HG03457 (cell line): ENCODE results near the gene TRPV3.
"Not testable (repeated sequence)": the region's sequence is repeated elsewhere in the genome, so short reads cannot be mapped to it uniquely, and the experiment has no call there.

ENCODE experiments used
- ATAC-seq: cut with Tn5 transposase; IDR thresholded peaks from one replicate; pipeline ENCODE4 v1.9.1; 2021; ENCODE audit warnings: moderate number of reproducible peaks; ENCODE audit not compliant: unreplicated experiment

The TRPV3 gene

DNA sequence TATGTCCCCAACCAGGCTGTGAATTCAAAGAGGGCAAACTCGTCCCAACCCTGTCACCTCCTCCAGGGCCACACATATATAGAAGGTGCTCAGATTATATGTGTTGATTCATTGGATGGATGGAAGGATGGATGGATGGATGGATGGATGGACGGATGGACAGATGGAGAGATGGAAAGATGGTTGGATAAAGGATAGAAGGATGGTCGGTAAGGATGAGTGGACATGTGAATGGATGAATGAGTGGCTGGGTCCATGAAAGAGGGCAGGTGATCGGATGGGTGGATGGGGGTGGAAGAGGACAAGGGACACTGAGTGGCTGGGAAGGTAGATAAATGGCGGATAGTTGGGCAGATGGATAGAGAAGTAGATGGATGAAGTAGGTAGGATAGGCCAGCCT, 30.1 kb downstream of the TRPV3 start:
- no peak for ATAC-seq

DNA sequence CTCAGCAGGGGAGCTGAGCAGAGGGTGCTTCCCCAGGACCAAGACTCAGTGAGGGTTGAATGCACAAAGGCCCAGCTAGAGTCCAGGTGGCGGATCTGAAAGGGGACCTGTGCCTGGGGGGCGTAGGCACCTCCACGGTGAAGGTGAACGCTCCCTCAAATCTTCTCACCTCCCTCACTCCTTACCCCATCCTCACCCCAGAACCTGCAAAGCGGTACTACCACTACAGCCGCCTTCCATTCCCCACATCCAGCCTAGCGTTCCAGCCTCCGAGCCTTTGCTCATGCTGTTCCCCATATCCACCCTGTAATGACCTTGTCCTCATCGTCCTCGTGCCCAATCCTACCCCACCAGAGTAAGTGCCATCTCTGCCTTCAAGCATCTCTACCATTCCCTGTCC, 30.6 kb downstream of the TRPV3 start:
- no peak for ATAC-seq

- no peak for ATAC-seq
These were observed 31.1 kb downstream of the TRPV3 start for GRCh38 chr17:3526491-3526890.

DNA sequence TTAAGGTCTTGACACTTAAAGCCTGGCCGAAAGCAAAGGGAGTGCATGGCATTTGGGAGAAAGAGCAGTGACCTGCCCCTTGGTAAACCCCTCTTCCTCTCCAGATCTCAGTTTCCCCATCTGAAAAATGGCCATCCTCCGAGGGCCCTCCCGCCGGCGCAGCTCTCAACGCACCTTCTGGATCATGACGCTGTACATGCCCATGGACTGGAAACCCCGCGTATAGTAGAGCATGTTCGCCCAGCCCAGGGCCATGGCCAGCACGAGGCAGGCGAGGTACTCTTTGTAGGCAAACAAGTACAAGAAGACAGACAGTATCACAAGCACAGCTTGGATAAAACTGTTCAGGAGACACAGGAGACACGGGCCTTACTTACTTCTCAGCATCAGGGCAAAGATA, 33.6 kb downstream of the TRPV3 start:
- no peak for ATAC-seq

DNA sequence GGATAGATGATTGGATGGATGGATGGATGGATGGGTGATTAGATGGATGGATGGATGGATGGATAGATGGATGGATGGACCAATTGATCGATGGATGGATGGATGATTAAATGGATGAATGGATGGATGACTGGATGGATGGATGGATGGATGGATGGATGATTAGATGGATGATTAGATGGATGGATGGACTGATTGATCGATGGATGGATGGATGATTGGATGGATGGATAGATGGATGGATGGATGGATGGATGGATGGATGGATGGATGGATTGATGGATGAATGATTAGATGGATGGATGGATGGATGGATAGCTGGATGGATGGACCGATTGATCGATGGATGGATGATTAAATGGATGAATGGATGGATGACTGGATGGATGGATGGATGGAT, 38.1 kb downstream of the TRPV3 start:
- ATAC-seq = not testable (repeated sequence)

GRCh38 chr17:3514873-3515272, 42.7 kb downstream of the TRPV3 start:
- no peak for ATAC-seq

- not testable (repeated sequence) for ATAC-seq
These were observed 43.4 kb downstream of the TRPV3 start for GRCh38 chr17:3514167-3514566.

DNA sequence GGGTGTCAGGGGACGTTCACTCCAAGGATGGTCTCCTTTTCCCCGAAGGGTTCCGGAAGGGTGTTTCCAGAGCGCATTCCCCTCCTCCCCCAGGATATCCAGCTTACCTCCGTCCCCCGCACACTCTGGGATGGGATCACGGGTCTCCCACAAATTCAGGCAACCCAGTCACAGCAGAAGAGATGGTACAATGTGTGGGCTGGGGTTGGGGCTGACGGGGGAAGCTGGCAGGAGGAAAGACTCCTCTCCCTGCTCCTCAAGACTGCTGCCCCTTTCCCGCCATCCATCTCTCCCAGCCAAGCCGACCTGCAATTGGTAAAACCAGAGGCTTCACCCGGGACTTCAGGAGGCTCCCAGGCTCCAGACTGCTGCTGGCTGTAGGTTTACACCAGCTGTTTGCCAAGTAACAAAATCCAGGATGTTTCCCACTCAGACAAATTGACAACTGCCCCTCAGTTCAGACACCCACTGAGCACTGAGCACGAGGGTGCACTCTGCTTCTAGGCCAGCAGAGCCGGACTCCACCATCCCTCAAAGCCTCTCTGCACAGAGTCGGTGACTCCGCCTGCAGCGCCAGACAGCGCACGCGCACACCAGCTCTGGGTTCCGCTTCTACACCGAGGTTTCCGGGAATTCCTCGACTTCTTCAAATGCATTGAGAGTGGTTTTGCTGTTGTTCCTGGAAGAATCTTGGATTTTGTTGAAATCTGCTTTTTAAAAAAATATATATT, 44.1 kb downstream of the TRPV3 start:
- ATAC-seq = no peak

DNA sequence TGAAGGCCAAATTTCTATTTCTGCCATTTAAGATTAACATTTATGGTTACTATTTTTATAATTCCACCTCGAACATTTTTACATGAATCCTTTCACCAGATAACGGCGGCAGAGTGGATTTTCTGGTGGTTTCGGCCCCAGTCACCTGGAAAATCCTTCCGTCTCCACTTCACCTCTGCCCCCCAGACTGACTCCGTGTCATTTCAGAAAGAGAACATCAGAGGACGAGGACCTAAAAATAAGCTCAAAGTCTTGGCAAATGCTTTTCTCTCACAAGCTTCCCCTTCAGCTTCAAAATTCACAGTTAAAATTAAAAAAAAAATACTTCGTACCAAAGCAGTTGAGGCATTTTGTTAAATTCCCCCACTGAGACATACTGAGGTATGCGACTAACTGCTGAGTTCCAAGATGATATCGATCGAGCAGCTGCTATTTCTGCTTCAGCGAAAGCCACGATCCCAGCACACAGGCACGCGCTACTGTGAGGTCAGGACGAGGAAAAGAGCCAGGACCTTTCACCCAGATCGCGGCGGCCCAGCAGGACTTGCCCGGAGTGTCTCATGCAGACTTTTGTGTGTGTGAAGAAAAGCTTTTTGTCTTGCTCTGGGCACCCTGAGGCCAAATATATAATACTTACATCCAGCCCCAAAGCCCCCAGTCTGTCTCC, 45.0 kb downstream of the TRPV3 start:
- ATAC-seq = no peak

GRCh38 chr17:3511852-3512504, 45.6 kb downstream of the TRPV3 start:
- ATAC-seq = no peak

DNA sequence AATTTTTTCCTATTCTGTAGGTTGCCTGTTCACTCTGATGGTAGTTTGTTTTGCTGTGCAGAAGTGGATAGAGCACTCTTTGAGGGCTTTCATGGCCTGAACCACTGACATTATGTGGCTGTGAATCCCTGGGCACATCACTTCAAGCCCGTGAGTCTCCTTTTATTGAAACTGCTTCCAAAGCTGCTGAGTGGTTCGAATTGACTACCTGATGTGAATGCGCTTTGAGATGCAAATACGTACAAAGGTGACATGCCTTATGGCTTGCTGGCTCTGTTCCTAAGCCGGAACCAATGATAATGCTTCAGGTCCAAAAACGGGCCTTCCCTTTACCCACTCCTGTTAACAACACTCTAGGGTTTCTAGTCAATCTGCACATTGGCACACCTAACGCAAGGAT, 47.5 kb downstream of the TRPV3 start:
- no peak for ATAC-seq

GRCh38 chr17:3507869-3508268, 49.7 kb downstream of the TRPV3 start:
- no peak for ATAC-seq

DNA sequence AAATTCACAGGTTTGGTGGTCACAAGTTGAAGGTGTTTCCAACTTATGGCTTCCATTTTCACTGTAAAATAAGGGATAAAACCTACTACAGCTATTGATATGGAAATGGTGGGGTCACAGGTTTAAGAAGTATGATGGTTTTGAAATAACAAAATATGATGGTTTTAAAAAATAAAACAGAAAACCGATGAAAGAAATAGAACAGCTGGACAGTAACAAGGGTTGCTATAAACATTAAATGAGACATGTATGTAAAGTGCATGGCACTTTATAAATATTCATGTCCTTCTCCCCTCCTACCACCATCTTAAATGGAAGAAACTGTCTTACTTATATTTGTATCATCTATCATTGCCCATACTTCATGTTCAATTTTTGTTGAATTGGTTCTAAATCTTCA, 50.5 kb downstream of the TRPV3 start:
- no peak for ATAC-seq

DNA sequence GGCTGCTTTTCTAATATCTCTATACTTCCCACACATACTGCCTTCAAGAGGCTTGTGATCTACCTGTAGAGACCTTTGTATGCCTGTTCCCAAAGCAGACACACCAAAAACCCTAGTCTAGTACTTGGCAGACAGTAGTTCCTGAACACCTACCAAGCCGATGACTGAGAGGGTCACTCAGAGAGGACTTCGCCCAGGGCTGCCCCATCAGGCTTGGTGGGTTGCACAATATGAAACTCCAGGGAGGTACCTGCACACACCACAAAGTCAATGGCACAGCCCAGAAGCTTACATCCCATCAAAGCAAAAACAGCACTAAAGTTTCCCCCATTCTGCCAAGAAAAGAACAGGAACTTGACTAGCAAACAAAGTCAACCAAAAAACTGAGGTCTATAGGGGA, 51.6 kb downstream of the TRPV3 start:
- no peak for ATAC-seq

DNA sequence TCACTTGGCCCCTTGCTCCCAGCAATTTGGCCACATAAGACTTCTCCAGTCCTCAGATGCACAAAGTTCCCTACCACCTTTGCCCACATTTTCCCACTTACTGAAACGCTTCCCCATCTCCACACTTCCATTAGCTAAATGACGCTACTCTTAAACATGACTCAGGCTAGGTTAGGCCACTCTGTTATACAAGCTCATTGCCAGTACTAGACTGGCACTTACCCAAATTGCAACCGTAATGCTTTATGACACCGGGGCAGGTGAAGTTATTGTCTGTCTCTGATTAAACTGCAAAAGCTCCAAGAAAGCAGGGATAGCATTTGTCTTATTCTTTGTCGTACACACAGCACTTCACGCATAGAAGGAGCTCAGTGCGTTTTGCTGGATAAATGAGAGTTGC, 52.6 kb downstream of the TRPV3 start:
- ATAC-seq = no peak

GRCh38 chr17:3503285-3503684, 54.3 kb downstream of the TRPV3 start:
- no peak for ATAC-seq

DNA sequence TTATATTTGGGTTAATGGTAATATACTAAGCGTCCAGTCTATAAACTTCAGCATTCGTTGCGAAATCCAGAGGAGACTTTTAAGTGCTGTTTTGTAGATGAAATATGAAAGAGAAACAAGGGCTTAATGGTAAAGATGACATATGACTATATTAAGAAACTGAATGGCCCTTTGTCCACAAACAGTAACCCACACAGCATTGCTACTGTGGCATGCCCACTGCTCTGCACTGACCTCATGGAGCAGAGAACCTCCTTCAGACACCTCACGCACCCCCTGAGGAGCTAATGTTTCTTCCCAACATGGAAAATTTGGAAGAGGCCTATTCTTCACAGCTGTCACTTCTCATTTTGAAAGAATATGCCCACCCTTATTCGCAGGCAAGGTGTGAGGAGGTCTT, 55.1 kb downstream of the TRPV3 start:
- ATAC-seq = no peak

GRCh38 chr17:3501344-3501743, 56.3 kb downstream of the TRPV3 start:
- ATAC-seq = no peak

- no peak for ATAC-seq
These were observed 60.5 kb downstream of the TRPV3 start for GRCh38 chr17:3497101-3497500.

DNA sequence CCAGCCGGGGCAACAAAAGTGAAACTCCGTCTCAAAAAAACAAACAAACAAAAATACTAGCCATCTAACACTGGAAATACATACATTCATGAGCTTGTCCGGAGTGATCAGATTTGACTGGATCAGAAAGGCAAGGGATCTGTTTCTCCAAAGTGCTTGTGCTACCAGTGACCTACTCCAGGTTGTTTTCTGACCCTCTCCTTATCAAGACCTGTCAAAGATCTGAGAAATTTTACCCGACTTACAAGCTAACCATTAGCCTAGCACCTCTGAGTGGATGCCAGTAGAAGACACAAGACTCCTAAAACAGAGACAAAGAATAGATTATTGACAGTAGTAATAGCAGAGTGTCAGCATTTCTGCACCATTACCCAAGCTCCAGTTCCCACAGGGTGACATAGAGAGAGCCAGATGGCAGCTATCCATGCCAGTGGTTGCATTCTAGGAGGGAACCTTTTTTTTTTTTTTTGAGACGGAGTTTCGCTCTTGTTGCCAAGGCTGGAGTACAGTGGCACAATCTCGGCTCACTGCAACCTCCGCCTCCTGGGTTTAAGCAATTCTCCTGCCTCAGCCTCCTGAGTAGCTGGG, 72.0 kb downstream of the TRPV3 start:
- ATAC-seq = no peak

DNA sequence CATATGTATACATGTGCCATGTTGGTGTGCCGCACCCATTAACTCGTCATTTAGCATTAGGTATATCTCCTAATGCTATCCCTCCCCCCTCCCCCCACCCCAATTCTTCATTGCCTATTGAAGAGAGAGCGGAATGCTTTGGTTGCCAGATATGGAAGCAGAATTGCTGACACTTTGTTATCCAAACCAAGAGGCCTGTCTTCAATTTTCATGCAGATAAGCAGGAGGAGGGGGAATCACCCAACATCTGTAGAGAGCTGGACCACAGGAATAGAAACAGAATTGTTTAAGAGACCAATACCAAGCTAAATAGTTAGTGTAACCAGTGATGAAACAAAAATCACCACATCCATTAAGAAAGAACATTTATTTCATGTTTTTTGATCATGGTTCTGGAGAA, 74.8 kb downstream of the TRPV3 start:
- ATAC-seq = no peak

DNA sequence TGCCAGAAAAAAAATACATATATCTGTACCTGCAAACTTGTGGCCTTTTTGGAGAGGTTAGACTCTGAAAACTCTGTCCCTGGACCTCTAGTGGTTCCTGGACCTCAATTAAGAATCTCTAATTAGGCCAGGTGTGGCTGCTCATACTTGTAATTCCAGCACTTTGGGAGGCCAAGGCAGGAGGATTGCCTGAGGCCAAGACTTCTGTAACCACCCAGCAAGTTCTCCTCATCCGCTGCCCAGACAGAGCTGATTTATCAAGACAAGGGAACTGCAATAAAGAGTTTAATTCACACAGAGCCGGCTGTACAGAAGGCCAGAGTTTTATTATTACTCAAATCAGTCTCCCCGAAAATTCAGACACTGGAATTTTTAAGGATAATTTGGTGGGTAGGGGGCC, 77.6 kb downstream of the TRPV3 start:
- no peak for ATAC-seq
